B cell (primary cell): ENCODE measurements around the gene USP37. TPM values are rescaled to one million over a fixed set of nuclear protein-coding genes. Genes with fewer than 3 reads are reported as not detected.

Experiments
- ATAC-seq: fragments of 200-7000 bp; cut with Tn5 transposase; one replicate; pipeline ENCODE4 v1.10.0; 2021; ENCODE audit warnings: low read depth, mild to moderate bottlenecking, moderate number of reproducible peaks, moderate library complexity
- CTCF ChIA-PET: fragments of 350-600 bp; sonication (Branson Sonifier 250); formaldehyde crosslinking; loops from one replicate; lab custom pipeline; 2021; ENCODE audit warnings: antibody characterized with exemption, inconsistent platforms; lab: Charles Lee
- POLR2A ChIA-PET: fragments of 350-600 bp; sonication (Branson Sonifier 250); formaldehyde crosslinking; loops from one replicate; lab custom pipeline; 2021; ENCODE audit warnings: antibody characterized with exemption; lab: Charles Lee
- DNase-seq: peaks from one replicate; pipeline ENCODE4 v3.0.0; 2013
- H2AFZ ChIP-seq: 2 replicates; pipeline ENCODE4 v1.6.1; 2012; ENCODE audit warnings: mild to moderate bottlenecking, low read depth, low read length; ENCODE audit not compliant: insufficient read depth, poor library complexity, severe bottlenecking
- H3K27ac ChIP-seq, 2 donors: 1 replicate in 1 of 2; 2 replicates in 1 of 2; pipeline ENCODE4 v1.5.1; 2012 to 2013; ENCODE audit warnings: low read length in 2 of 2, mild to moderate bottlenecking in 2 of 2, moderate library complexity in 1 of 2
- H3K27me3 ChIP-seq, 4 experiments: fragments of 200-600 bp in 1 of 4; sonication (generic) in 1 of 4; replicated peaks in 1 of 4; 1 replicate in 2 of 4; 2 replicates in 2 of 4; pipeline versions ENCODE4 v1.6.1 to v1.7.0; 2013 to 2016; ENCODE audit warnings: low read length in 3 of 4, mild to moderate bottlenecking in 2 of 4, mixed read lengths in 1 of 4, moderate library complexity in 1 of 4; ENCODE audit not compliant: insufficient read depth in 4 of 4, control insufficient read depth in 3 of 4; ENCODE audit errors: control extremely low read depth in 1 of 4
- H3K36me3 ChIP-seq, 2 experiments: replicated peaks in 1 of 2; 1 replicate in 1 of 2; 2 replicates in 1 of 2; pipeline versions ENCODE4 v1.6.1 to v1.7.1; 2013; ENCODE audit warnings: low read length in 1 of 2; ENCODE audit not compliant: insufficient read depth in 2 of 2, control insufficient read depth in 1 of 2; ENCODE audit errors: control extremely low read depth in 1 of 2, extremely low read depth in 1 of 2
- H3K4me1 ChIP-seq, 2 donors: fragments of 200-600 bp in 1 of 2; sonication (generic) in 1 of 2; 1 replicate in 1 of 2; 2 replicates in 1 of 2; pipeline versions ENCODE4 v1.5.1 to v1.6.1; 2013 to 2017; ENCODE audit warnings: low read length in 2 of 2; ENCODE audit not compliant: control insufficient read depth in 2 of 2, insufficient read depth in 2 of 2
- H3K4me2 ChIP-seq: replicated peaks from 2 replicates; pipeline ENCODE3; 2012; ENCODE audit warnings: mild to moderate bottlenecking, low read depth, low read length; ENCODE audit not compliant: poor library complexity, severe bottlenecking
- H3K4me3 ChIP-seq, 5 experiments: fragments of 200-600 bp in 1 of 5; sonication (generic) in 1 of 5; 1 replicate in 3 of 5; 2 replicates in 2 of 5; pipeline versions ENCODE4 v1.5.1 to v1.7.0; 2011 to 2016; ENCODE audit warnings: low read length in 4 of 5, mild to moderate bottlenecking in 4 of 5, low read depth in 2 of 5, control low read depth in 1 of 5, moderate library complexity in 1 of 5; ENCODE audit not compliant: insufficient read depth in 1 of 5; ENCODE audit errors: control extremely low read depth in 1 of 5, extremely low read depth in 1 of 5
- H3K79me2 ChIP-seq: fragments of 200-600 bp; sonication (generic); one replicate; pipeline ENCODE4 v1.6.0; 2016; ENCODE audit warnings: low read length; ENCODE audit not compliant: control insufficient read depth, insufficient read depth
- H3K9ac ChIP-seq: fragments of 200-600 bp; sonication (generic); 2 replicates; pipeline ENCODE4 v1.6.1; 2017; ENCODE audit warnings: mild to moderate bottlenecking, low read length, moderate library complexity
- H3K9me3 ChIP-seq, 3 donors: one replicate each; pipeline versions ENCODE4 v1.6.1 to v1.7.1; 2013; ENCODE audit warnings: low read length in 2 of 3; ENCODE audit not compliant: control insufficient read depth in 2 of 3, insufficient read depth in 1 of 3; ENCODE audit errors: control extremely low read depth in 1 of 3
- H4K20me1 ChIP-seq: 2 replicates; pipeline ENCODE4 v1.6.0; 2012; ENCODE audit warnings: mild to moderate bottlenecking, low read length; ENCODE audit not compliant: insufficient read depth, control insufficient read depth, poor library complexity, severe bottlenecking
- H3K27ac Mint-ChIP-seq: one replicate; pipeline ENCODE4 v1.8.0; 2021; ENCODE audit warnings: mixed read lengths
- H3K27me3 Mint-ChIP-seq: one replicate; pipeline ENCODE4 v1.8.0; 2021; ENCODE audit warnings: mixed read lengths
- H3K4me1 Mint-ChIP-seq: one replicate; pipeline ENCODE4 v1.8.0; 2021; ENCODE audit warnings: mixed read lengths
- H3K4me3 Mint-ChIP-seq: one replicate; pipeline ENCODE4 v1.8.0; 2021; ENCODE audit warnings: mixed read lengths
- H3K9me3 Mint-ChIP-seq: one replicate; pipeline ENCODE4 v1.8.0; 2022; ENCODE audit warnings: mixed read lengths; ENCODE audit not compliant: insufficient read depth
- EZH2 ChIP-seq: IDR thresholded peaks from 2 replicates; pipeline ENCODE4 v1.6.1; 2012; ENCODE audit warnings: borderline replicate concordance, low read depth, mild to moderate bottlenecking, moderate library complexity, low read length; ENCODE audit not compliant: insufficient read depth, poor library complexity, severe bottlenecking
- WGBS: methylation state at CpG from one replicate; pipeline ENCODE4 v1.1.5; 2013; ENCODE audit warnings: missing lambda C conversion rate; ENCODE audit not compliant: insufficient coverage; 5-methylcytosine and 5-hydroxymethylcytosine counted together
- intact Hi-C: fragments of 100-400 bp; cut with micrococcal nuclease; formaldehyde crosslinking; loops from one replicate; pipeline ENCODE4 v1.10.0; 2022
- polyA plus RNA-seq: library from polyadenylated mRNA; depleted of rRNA; stranded (reverse); fragments of >200 nt; gene quantifications from 2 replicates; pipeline ENCODE4 v1.2.3, GENCODE V29; 2012
- total RNA-seq, 2 donors: library from RNA; stranded (reverse); fragments of 120-200 nt in 1 of 2; gene quantifications; 1 replicate in 1 of 2; 2 replicates in 1 of 2; pipeline versions ENCODE4 v1.2.3 to v1.2.4, GENCODE V29; 2013 to 2022
- TF ChIP-seq, protein P1 (sequence below): fragments of 200-600 bp; IDR thresholded peaks from one replicate; pipeline ENCODE4 v1.8.0; 2022; ENCODE audit warnings: antibody characterized with exemption, mild to moderate bottlenecking

The USP37 gene
- total and polyA plus RNA-seq, 2 donors (not counting 1 experiment from before 2014, with no cell fraction given) = 3.1 to 29.0 TPM

- Histone ChIP-seq H3K27ac (no peak overlapping the region), H3K9ac (no peak overlapping the region), H3K36me3 (peaks cover 10 to 35% of the 10 kb centered on the region in 2 experiments), H2AFZ (no peak overlapping the region), H3K79me2 (no peaks in the 10 kb centered on the region), H3K4me1 (peaks cover 4 to 5% of the 10 kb centered on the region in 2 donors), H3K4me2 (no peak overlapping the region), H3K9me3 (peaks cover 0 to 3% (median 0%) of the 10 kb centered on the region in 3 donors), H3K4me3 (no peak overlapping the region), H3K27me3 (no peaks in the 10 kb centered on the region), H4K20me1 (no peaks in the 10 kb centered on the region)
- TF ChIP-seq EZH2 = no peak
- TF ChIP-seq, protein P1, sequence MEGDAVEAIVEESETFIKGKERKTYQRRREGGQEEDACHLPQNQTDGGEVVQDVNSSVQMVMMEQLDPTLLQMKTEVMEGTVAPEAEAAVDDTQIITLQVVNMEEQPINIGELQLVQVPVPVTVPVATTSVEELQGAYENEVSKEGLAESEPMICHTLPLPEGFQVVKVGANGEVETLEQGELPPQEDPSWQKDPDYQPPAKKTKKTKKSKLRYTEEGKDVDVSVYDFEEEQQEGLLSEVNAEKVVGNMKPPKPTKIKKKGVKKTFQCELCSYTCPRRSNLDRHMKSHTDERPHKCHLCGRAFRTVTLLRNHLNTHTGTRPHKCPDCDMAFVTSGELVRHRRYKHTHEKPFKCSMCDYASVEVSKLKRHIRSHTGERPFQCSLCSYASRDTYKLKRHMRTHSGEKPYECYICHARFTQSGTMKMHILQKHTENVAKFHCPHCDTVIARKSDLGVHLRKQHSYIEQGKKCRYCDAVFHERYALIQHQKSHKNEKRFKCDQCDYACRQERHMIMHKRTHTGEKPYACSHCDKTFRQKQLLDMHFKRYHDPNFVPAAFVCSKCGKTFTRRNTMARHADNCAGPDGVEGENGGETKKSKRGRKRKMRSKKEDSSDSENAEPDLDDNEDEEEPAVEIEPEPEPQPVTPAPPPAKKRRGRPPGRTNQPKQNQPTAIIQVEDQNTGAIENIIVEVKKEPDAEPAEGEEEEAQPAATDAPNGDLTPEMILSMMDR = no peak
- H3K27ac Mint-ChIP-seq = no peak overlapping the region
- intact Hi-C loops = no loop called here
- ChIA-PET CTCF (no interaction called here), POLR2A (no interaction called here)
- no CpG with 5 or more reads among the region's 3 CpGs for WGBS
- H3K4me3 Mint-ChIP-seq = no peak overlapping the region
- no peaks in the 10 kb centered on the region for H3K27me3 Mint-ChIP-seq
- ATAC-seq (no peak), DNase-seq (no peak)
- no peaks in the 10 kb centered on the region for H3K9me3 Mint-ChIP-seq
- peaks cover 5% of the 10 kb centered on the region for H3K4me1 Mint-ChIP-seq
Observed at GRCh38 chr2:218456849-218457248, 111.3 kb downstream of the USP37 start.

GRCh38 chr2:218452079-218452478 lies 116.1 kb downstream of the USP37 start:
- H3K4me1 Mint-ChIP-seq = peaks cover 4% of the 10 kb centered on the region
- Histone ChIP-seq H3K4me1 (peaks cover 3 to 4% of the 10 kb centered on the region in 2 donors), H4K20me1 (no peaks in the 10 kb centered on the region), H2AFZ (no peak overlapping the region), H3K27me3 (no peaks in the 10 kb centered on the region), H3K36me3 (peaks cover 20 to 39% of the 10 kb centered on the region in 2 experiments), H3K4me3 (no peak overlapping the region), H3K9ac (no peak overlapping the region), H3K4me2 (no peak overlapping the region), H3K79me2 (no peaks in the 10 kb centered on the region), H3K27ac (no peak overlapping the region), H3K9me3 (peaks cover 0 to 3% (median 0%) of the 10 kb centered on the region in 3 donors)
- ATAC-seq (no peak), DNase-seq (no peak)
- no peaks in the 10 kb centered on the region for H3K27me3 Mint-ChIP-seq
- no peak overlapping the region for H3K4me3 Mint-ChIP-seq
- no peaks in the 10 kb centered on the region for H3K9me3 Mint-ChIP-seq
- intact Hi-C loops = no loop called here
- TF ChIP-seq, protein P1 = no peak
- TF ChIP-seq EZH2 = no peak
- H3K27ac Mint-ChIP-seq = no peak overlapping the region
- CTCF ChIA-PET = interaction anchor here (0.5 kb wide), 1 partner anchor 31 kb away, joined by 4 read pairs; no protein-coding TSS in a partner anchor
- no CpG with 5 or more reads among the region's 1 CpG for WGBS
- POLR2A ChIA-PET = no interaction called here
